GM18861 (cell line): Measurements from ENCODE around the gene BEST1.
"Not testable (repeated sequence)": the region's sequence is repeated elsewhere in the genome, so short reads cannot be mapped to it uniquely, and the experiment has no call there.

ENCODE experiments used
- ATAC-seq: cut with Tn5 transposase; IDR thresholded peaks from one replicate; pipeline ENCODE4 v1.9.1; 2021; ENCODE audit not compliant: unreplicated experiment

The BEST1 gene

GRCh38 chr11:61976420-61976800 lies 26.3 kb downstream of the BEST1 start:
- ATAC-seq: no peak

- ATAC-seq: no peak
Measured at GRCh38 chr11:61976813-61977475, 26.8 kb downstream of the BEST1 start.

GRCh38 chr11:61978703-61979661 lies 28.8 kb downstream of the BEST1 start:
- ATAC-seq: no peak

- ATAC-seq: no peak
Measured at GRCh38 chr11:61980783-61981541, 30.8 kb downstream of the BEST1 start.

GRCh38 chr11:61983419-61983818 lies 33.3 kb downstream of the BEST1 start:
- no peak for ATAC-seq

GRCh38 chr11:61985869-61986268 lies 35.7 kb downstream of the BEST1 start:
- ATAC-seq: no peak

GRCh38 chr11:61994981-61995380 lies 44.8 kb downstream of the BEST1 start:
- no peak for ATAC-seq

- ATAC-seq: no peak
Measured at GRCh38 chr11:61996933-61997332, 46.8 kb downstream of the BEST1 start.

- no peak for ATAC-seq
Measured at GRCh38 chr11:61999141-61999975, 49.2 kb downstream of the BEST1 start.

GRCh38 chr11:62000539-62001446 lies 50.6 kb downstream of the BEST1 start:
- ATAC-seq: no peak

- ATAC-seq: no peak
Measured at GRCh38 chr11:62001450-62002191, 51.5 kb downstream of the BEST1 start.

GRCh38 chr11:62002283-62002682 lies 52.1 kb downstream of the BEST1 start:
- not testable (repeated sequence) for ATAC-seq

- ATAC-seq: no peak
Measured at GRCh38 chr11:62004473-62004872, 54.3 kb downstream of the BEST1 start.

GRCh38 chr11:62008193-62008592 lies 58.0 kb downstream of the BEST1 start:
- no peak for ATAC-seq

- no peak for ATAC-seq
Measured at GRCh38 chr11:62010935-62011528, 60.9 kb downstream of the BEST1 start.

- no peak for ATAC-seq
Measured at GRCh38 chr11:62011881-62012280, 61.7 kb downstream of the BEST1 start.

- ATAC-seq: no peak
Measured at GRCh38 chr11:62012451-62012831, 62.3 kb downstream of the BEST1 start.

- no peak for ATAC-seq
Measured at GRCh38 chr11:62012832-62013461, 62.8 kb downstream of the BEST1 start.
